SK-N-SH (cell line): ENCODE data around the gene HMGXB4.

Experiments used
- CTCF ChIP-seq: fragments of 200-600 bp; sonication (generic); IDR thresholded peaks from 2 replicates; pipeline ENCODE4 v1.6.1; 2017; ENCODE audit warnings: antibody characterized with exemption, mild to moderate bottlenecking, moderate library complexity
- EP300 ChIP-seq, 2 experiments: IDR thresholded peaks; 2 replicates each; pipeline versions ENCODE4 v1.4.0 to v1.6.1; 2012; ENCODE audit warnings: borderline replicate concordance in 1 of 2, low read depth in 1 of 2, low read length in 1 of 2
- MXI1 ChIP-seq: IDR thresholded peaks from 2 replicates; pipeline ENCODE4 v1.6.1; 2012; ENCODE audit warnings: mild to moderate bottlenecking, low read depth, low read length, improper control_type of control experiment
- POLR2AphosphoS5 ChIP-seq: IDR thresholded peaks from 2 replicates; pipeline ENCODE4 v1.6.1; 2012; ENCODE audit warnings: low read depth, low read length
- REST ChIP-seq: IDR thresholded peaks from 2 replicates; pipeline ENCODE4 v1.6.1; 2012; ENCODE audit warnings: mild to moderate bottlenecking, low read depth, low read length, moderate library complexity
- RXRA ChIP-seq: IDR thresholded peaks from 2 replicates; pipeline ENCODE4 v1.4.0; 2012; ENCODE audit warnings: low read depth, mild to moderate bottlenecking, borderline replicate concordance
- TAF1 ChIP-seq: IDR thresholded peaks from 2 replicates; pipeline ENCODE4 v1.6.1; 2012; ENCODE audit warnings: low read depth, mild to moderate bottlenecking, low read length, moderate library complexity, borderline replicate concordance
- TCF12 ChIP-seq: IDR thresholded peaks from 2 replicates; pipeline ENCODE4 v1.4.0; 2012
- YY1 ChIP-seq: IDR thresholded peaks from 2 replicates; pipeline ENCODE4 v1.4.0; 2012; ENCODE audit warnings: low read depth, mild to moderate bottlenecking

GRCh38 chr22:35327690-35328471, 70.6 kb downstream of the HMGXB4 start:
- TF ChIP-seq RXRA (no peak), POLR2AphosphoS5 (no peak), EP300 (IDR thresholded peaks at IDR 0.05; ENCODE audit: borderline replicate concordance in 1 of 2, low read depth in 1 of 2, low read length in 1 of 2) (no peak), TAF1 (no peak), YY1 (no peak), TCF12 (no peak), CTCF (no peak), MXI1 (no peak), REST (no peak)
